ENCODE data around the gene CNTNAP2.
A peak's percentile ranks its signal among the peaks of the same experiment; 100 is the strongest.
"Not testable (repeated sequence)": the region's sequence is repeated elsewhere in the genome, so short reads cannot be mapped to it uniquely, and the experiment has no call there.

CNTNAP2 gene

GRCh38 chr7:148299350-148300276 lies 2183.0 kb downstream of the CNTNAP2 start:
- no peak for DNase-seq (ENCODE audit: low read depth in 1 of 2, low spot score in 1 of 2)
- in situ Hi-C loops (cut with HindIII; ENCODE audit: low pct_unique_long_range_greater_than_20kb, low sequenced_read_pairs): no loop called here
- TF ChIP-seq JUND (IDR thresholded peaks at IDR 0.05; ENCODE audit: low read depth): no peak

GRCh38 chr7:148302436-148302835 lies 2185.8 kb downstream of the CNTNAP2 start:
- in situ Hi-C loops (cut with HindIII; ENCODE audit: low pct_unique_long_range_greater_than_20kb, low sequenced_read_pairs); DNase-seq (ENCODE audit: low read depth in 1 of 2, low spot score in 1 of 2): not testable (repeated sequence)

GRCh38 chr7:148303295-148304082 lies 2186.9 kb downstream of the CNTNAP2 start:
- DNase-seq (ENCODE audit: low read depth in 1 of 2, low spot score in 1 of 2): peak; percentile 5 to 61
- in situ Hi-C loops (cut with HindIII; ENCODE audit: low pct_unique_long_range_greater_than_20kb, low sequenced_read_pairs): no loop called here
- TF ChIP-seq JUND (IDR thresholded peaks at IDR 0.05; ENCODE audit: low read depth): no peak

GRCh38 chr7:148304083-148304335 lies 2187.4 kb downstream of the CNTNAP2 start:
- in situ Hi-C loops (cut with HindIII; ENCODE audit: low pct_unique_long_range_greater_than_20kb, low sequenced_read_pairs): no loop called here
- TF ChIP-seq JUND (IDR thresholded peaks at IDR 0.05; ENCODE audit: low read depth): no peak
- no peak for DNase-seq (ENCODE audit: low read depth in 1 of 2, low spot score in 1 of 2)

- no peak for DNase-seq (ENCODE audit: low read depth in 1 of 2, low spot score in 1 of 2)
- in situ Hi-C loops (cut with HindIII; ENCODE audit: low pct_unique_long_range_greater_than_20kb, low sequenced_read_pairs): no loop called here
- TF ChIP-seq JUND (IDR thresholded peaks at IDR 0.05; ENCODE audit: low read depth): no peak
These were observed 2187.9 kb downstream of the CNTNAP2 start for GRCh38 chr7:148304456-148304855.

GRCh38 chr7:148306759-148307158 lies 2190.2 kb downstream of the CNTNAP2 start:
- in situ Hi-C loops (cut with HindIII; ENCODE audit: low pct_unique_long_range_greater_than_20kb, low sequenced_read_pairs): no loop called here
- DNase-seq (ENCODE audit: low read depth in 1 of 2, low spot score in 1 of 2): no peak
- TF ChIP-seq JUND (IDR thresholded peaks at IDR 0.05; ENCODE audit: low read depth): no peak

GRCh38 chr7:148318102-148318811 lies 2201.7 kb downstream of the CNTNAP2 start:
- DNase-seq (ENCODE audit: low read depth in 1 of 2, low spot score in 1 of 2): no peak
- in situ Hi-C loops (cut with HindIII; ENCODE audit: low pct_unique_long_range_greater_than_20kb, low sequenced_read_pairs): no loop called here
- no peak for TF ChIP-seq JUND (IDR thresholded peaks at IDR 0.05; ENCODE audit: low read depth)

GRCh38 chr7:148318838-148319237 lies 2202.2 kb downstream of the CNTNAP2 start:
- no peak for DNase-seq (ENCODE audit: low read depth in 1 of 2, low spot score in 1 of 2)
- no peak for TF ChIP-seq JUND (IDR thresholded peaks at IDR 0.05; ENCODE audit: low read depth)
- in situ Hi-C loops (cut with HindIII; ENCODE audit: low pct_unique_long_range_greater_than_20kb, low sequenced_read_pairs): no loop called here

- DNase-seq (ENCODE audit: low read depth in 1 of 2, low spot score in 1 of 2): no peak
- in situ Hi-C loops (cut with HindIII; ENCODE audit: low pct_unique_long_range_greater_than_20kb, low sequenced_read_pairs): no loop called here
- no peak for TF ChIP-seq JUND (IDR thresholded peaks at IDR 0.05; ENCODE audit: low read depth)
These were observed 2202.8 kb downstream of the CNTNAP2 start for GRCh38 chr7:148319316-148319808.

- no peak for TF ChIP-seq JUND (IDR thresholded peaks at IDR 0.05; ENCODE audit: low read depth)
- in situ Hi-C loops (cut with HindIII; ENCODE audit: low pct_unique_long_range_greater_than_20kb, low sequenced_read_pairs): no loop called here
- no peak for DNase-seq (ENCODE audit: low read depth in 1 of 2, low spot score in 1 of 2)
These were observed 2208.6 kb downstream of the CNTNAP2 start for GRCh38 chr7:148325208-148325607.

GRCh38 chr7:148327379-148327778 lies 2210.8 kb downstream of the CNTNAP2 start:
- DNase-seq (ENCODE audit: low read depth in 1 of 2, low spot score in 1 of 2): peak in 1 of 2 experiments; percentile 20
- no peak for TF ChIP-seq JUND (IDR thresholded peaks at IDR 0.05; ENCODE audit: low read depth)
- in situ Hi-C loops (cut with HindIII; ENCODE audit: low pct_unique_long_range_greater_than_20kb, low sequenced_read_pairs): no loop called here

- no peak for TF ChIP-seq JUND (IDR thresholded peaks at IDR 0.05; ENCODE audit: low read depth)
- no peak for DNase-seq (ENCODE audit: low read depth in 1 of 2, low spot score in 1 of 2)
- in situ Hi-C loops (cut with HindIII; ENCODE audit: low pct_unique_long_range_greater_than_20kb, low sequenced_read_pairs): no loop called here
These were observed 2212.3 kb downstream of the CNTNAP2 start for GRCh38 chr7:148328906-148329305.

Data from T47D (cell line).